Muscle of arm (tissue), 12 donors: Measurements from ENCODE around the gene KDSR. TPM values are rescaled to one million over a fixed set of nuclear protein-coding genes. Genes with fewer than 3 reads are reported as not detected.
A peak's percentile ranks its signal among the peaks of the same experiment; 100 is the strongest.

Experiments used
- DNase-seq: peaks from one replicate; pipeline ENCODE4 v3.0.0-alpha.2; 2013
- polyA plus RNA-seq, 12 donors: library from polyadenylated mRNA; unstranded; fragments of 120-200 nt; gene quantifications; one replicate each; pipeline ENCODE4 v1.2.1, GENCODE V29; 2013; ENCODE audit not compliant: insufficient read length in 12 of 12

Gene KDSR
- polyA plus RNA-seq, 12 donors, result 25.5 to 45.7 (median 29.9) TPM; not detected in 1

DNA sequence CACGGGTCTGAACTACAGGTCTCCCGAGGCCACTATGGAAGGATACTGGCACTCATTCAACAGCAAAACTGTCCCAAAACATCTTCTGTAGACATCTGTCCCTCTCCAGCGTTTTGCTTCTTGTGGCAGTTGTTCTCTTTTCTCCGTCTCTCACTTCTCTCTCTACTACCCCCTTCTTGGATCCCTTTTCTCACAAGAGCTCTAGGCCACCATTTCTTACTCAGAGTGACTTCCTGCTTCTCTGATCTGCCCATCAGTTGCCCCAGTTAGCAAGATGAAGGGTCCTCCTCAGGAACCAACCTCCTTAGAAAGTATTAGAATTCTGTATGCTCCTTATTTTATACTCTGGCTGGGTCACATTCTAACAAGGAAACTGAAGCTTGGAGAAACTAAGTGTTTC, 80.1 kb downstream of the KDSR start:
- DNase-seq, result no peak

- DNase-seq, result peak; percentile 54
Measured at GRCh38 chr18:63284827-63285733, 81.9 kb downstream of the KDSR start.

- DNase-seq, result no peak
Measured at GRCh38 chr18:63284173-63284799, 82.7 kb downstream of the KDSR start.

- no peak for DNase-seq
Measured at GRCh38 chr18:63283305-63284094, 83.5 kb downstream of the KDSR start.

GRCh38 chr18:63282793-63283192, 84.2 kb downstream of the KDSR start:
- DNase-seq, result no peak

Other genes with a start within 250 kb of the KDSR start
- gene BCL2, start 47.4 kb downstream of the KDSR start, polyA plus RNA-seq, result 10 to 100 TPM in 11 of 12 donors, not detected in 1; 14.8 to 40.8 (median 19.9) TPM
- 10 to 100 TPM in 11 of 12 donors, not detected in 1; 24.6 to 65.1 (median 31.3) TPM for gene VPS4B, start 55.3 kb upstream of the KDSR start, polyA plus RNA-seq
- gene SERPINB5, start 109.8 kb upstream of the KDSR start, polyA plus RNA-seq, result 10 to 100 TPM in 2 of 12 donors, 1 to 10 TPM in 1, under 1 TPM in 1, not detected in 8; 0.32 to 27.3 (median 8.8) TPM
- gene SERPINB12, start 175.2 kb upstream of the KDSR start, polyA plus RNA-seq, result 1 to 10 TPM in 2 of 12 donors, under 1 TPM in 8, not detected in 2; 0.15 to 1.4 (median 0.62) TPM
- 10 to 100 TPM in 2 of 12 donors, 1 to 10 TPM in 1, under 1 TPM in 2, not detected in 7; 0.08 to 27.0 (median 5.8) TPM for gene SERPINB13, start 220.1 kb upstream of the KDSR start, polyA plus RNA-seq